ENCODE measurements around the gene CBX3.
A peak's percentile ranks its signal among the peaks of the same experiment; 100 is the strongest.

Gene CBX3

DNA sequence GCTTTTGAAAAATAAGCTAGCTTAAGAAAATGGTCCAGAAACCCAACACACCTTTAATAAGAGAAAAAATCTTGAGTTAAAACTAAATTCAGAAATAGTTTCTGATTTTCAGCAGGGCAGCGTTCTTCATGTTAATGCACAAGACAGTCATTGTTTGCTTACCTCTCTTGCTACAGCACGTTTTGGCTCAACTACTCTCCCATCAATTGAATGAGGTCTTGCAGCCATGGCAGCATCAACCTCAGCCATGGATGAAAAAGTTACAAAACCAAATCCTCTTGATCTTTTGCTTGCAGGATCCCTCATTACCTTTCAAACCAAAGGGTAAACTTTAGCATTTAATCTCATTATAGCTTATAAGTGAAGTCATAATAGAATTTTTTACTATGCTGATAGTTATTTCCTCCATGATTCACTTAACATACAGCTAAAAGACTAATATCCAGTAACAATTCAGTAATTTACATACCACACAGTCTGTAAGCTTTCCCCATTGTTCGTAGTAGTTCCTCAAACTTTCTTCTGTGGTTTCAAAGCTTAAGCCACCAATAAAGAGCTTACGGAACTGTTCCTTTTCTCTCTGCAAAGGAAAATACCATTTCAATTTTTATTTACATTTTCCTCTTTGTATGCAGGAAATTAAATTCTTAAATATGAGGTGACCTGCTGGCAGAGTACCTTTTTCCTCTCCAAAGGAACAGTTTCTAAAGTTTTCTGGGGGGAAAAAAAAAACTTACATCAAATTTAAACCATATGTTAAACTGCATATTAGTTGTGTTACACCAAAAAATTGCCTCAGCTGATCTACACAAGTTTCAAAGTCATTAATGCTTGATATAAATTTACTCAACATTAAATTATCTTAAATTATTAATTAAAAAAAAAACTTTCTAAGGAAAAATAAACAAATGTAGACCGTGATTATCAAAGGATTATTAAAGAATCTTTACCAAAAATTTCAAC lies 4.1 kb upstream of the CBX3 start:
- Histone ChIP-seq H3K27ac (peak overlapping the region in 1 of 2 donors; percentile 100), H3K4me3 (peak overlapping the region; percentile 89)
- TF ChIP-seq, protein P1, sequence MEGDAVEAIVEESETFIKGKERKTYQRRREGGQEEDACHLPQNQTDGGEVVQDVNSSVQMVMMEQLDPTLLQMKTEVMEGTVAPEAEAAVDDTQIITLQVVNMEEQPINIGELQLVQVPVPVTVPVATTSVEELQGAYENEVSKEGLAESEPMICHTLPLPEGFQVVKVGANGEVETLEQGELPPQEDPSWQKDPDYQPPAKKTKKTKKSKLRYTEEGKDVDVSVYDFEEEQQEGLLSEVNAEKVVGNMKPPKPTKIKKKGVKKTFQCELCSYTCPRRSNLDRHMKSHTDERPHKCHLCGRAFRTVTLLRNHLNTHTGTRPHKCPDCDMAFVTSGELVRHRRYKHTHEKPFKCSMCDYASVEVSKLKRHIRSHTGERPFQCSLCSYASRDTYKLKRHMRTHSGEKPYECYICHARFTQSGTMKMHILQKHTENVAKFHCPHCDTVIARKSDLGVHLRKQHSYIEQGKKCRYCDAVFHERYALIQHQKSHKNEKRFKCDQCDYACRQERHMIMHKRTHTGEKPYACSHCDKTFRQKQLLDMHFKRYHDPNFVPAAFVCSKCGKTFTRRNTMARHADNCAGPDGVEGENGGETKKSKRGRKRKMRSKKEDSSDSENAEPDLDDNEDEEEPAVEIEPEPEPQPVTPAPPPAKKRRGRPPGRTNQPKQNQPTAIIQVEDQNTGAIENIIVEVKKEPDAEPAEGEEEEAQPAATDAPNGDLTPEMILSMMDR (IDR thresholded peaks at IDR 0.05) = no peak
- no peak for DNase-seq (ENCODE audit: low spot score)

DNA sequence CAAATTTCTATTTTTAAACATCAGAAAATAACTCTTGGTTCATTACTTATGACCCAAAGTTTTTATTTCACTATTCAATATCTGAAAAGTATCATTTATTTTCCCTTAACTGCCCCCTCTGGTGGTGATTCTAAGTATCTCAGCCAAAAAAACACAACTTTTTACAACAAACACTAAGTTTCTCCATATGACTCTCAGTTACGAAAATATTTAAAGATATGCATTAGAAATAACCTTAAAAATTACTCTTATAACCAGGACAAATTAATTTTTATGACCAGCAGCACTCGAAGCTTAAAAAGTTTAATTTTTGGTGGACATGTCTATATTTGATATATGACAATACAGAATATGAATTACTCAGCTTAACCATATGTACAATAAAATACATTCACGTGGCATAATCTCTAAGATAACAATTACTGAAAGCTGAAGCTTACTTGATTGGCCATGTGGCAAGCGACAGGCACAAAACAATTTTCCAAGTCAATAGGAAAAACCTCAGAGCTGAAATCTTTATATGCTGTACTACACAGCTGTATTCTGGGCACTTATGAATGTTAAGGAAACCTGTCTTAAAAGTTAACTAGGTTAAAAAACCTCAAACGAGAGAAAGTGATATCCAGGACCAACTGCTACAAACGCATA lies 3.3 kb upstream of the CBX3 start:
- Histone ChIP-seq H3K4me3 (peak overlapping the region; percentile 89), H3K27ac (peak overlapping the region; percentile 98 to 100)
- TF ChIP-seq, protein P1 (IDR thresholded peaks at IDR 0.05) = no peak
- no peak for DNase-seq (ENCODE audit: low spot score)

DNA sequence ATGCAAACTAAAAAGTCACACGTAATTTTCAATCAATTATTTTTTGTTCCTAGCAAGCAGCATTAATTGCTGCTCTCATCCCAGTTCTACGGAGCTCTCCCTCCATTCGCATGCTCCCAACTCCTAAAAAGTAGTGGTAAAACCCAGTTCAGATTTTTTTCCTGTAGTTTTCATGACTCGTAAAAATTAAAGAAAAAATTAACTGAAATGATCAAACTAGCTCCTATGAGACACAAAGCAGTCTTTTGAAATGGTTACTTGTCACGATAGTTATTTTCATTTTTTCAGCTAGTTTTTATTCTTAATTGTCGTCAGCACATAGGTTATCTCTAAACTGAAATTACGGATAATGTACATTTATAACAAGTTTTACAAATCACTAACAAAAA lies 2.8 kb upstream of the CBX3 start:
- no peak for DNase-seq (ENCODE audit: low spot score)
- peak overlapping the region; percentile 89 for H3K4me3 ChIP-seq
- TF ChIP-seq, protein P1 (IDR thresholded peaks at IDR 0.05) = no peak
- H3K27ac ChIP-seq = peak overlapping the region; percentile 98 to 100

DNA sequence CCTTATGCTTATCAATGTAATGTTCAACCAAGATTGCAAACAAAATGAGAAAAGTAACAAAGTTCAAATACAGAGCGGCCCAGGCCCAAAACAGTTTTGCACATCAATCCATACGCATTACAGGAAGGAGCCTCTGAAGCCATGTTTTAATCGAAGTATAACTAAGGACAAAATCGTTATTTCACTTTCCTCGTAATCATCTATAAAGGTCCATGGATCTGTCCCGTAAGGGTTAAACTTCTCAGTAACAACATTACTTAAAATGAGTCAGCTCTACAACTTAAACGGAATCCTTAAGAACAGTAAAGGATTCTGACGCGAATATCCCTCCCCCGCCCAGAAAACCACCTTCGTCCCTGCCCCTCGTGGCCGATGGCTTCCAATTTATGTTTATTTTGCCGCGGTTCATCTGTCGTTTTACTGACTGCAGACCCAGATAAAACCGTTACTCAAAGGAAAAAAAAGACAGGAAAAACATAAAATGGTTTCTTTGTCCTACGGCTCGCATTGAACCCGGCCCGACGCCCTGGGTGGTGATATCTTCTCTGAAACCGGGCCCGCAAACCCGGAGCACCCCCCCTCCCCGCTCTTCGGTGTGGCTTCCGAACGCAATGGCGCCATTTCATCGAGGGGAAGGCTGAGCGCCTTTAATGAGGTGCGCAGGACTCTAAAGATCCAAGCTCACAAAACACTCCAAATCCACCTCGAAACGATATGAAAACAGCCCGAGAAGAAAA lies 2.1 kb upstream of the CBX3 start:
- TF ChIP-seq, protein P1 (IDR thresholded peaks at IDR 0.05) = no peak
- H3K27ac ChIP-seq = peak overlapping the region; percentile 98 to 100
- peak overlapping the region; percentile 89 for H3K4me3 ChIP-seq
- peak; percentile 81 for DNase-seq (ENCODE audit: low spot score)

DNA sequence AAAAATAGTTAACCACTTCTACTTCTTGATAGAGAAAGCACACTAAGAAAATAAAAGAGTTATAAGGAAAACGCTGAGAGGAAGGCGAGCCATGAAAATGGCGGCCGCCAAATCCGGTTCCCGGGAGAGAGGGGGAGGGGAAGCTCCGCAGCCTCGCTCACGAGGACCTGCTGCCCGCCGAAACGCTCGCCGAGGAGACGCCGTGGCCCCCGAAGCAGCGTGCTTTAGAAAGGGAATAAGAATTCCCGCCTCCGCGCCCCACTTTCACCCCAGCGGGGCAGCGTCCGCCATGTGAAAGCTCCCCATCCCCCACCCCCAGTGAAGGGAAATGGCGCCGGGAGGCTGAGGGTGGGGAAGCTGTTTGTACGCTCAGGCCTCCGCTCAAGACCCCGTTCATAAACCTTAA lies 1.5 kb upstream of the CBX3 start:
- TF ChIP-seq, protein P1 (IDR thresholded peaks at IDR 0.05) = no peak
- peak overlapping the region; percentile 98 to 100 for H3K27ac ChIP-seq
- DNase-seq (ENCODE audit: low spot score) = peak; percentile 86
- H3K4me3 ChIP-seq = peak overlapping the region; percentile 89

DNA sequence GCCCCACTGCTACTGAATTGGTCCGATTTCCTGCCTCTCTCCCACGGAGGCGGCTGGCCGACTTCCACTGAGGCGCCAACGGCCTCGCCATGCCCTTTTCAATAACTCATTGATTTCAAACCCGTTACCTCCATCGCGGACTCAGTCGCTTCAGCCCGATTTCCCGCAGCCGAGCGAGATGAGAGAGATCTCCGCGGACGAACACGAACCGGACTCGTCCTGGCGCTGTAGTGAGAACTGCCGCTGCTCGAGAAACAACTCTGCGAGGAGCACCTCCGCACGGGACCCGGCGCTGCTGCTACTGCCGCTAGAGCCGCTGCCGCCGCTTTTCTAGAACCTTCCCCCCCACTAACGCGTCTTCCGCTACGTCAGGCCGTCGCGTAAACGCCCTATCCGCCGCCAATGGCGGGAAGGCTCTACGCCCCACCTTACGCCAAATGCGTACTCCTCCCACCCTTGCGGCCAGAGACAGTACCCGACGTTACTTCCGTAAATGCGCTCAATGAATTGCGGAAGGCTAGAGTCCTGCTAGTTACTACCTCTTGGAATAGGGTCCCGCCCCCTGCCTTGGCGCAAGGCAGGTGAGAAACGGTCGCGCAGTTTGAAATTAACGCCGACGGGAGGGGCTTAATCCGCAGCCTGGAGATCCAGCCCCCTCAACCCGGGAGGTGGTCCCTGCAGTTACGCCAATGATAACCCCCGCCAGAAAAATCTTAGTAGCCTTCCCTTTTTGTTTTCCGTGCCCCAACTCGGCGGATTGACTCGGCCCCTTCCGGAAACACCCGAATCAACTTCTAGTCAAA lies 900 bp upstream of the CBX3 start, which contains the start of gene HNRNPA2B1:
Gene HNRNPA2B1 (minus strand): TSS at position 303 of the 803 bp plus-strand sequence. CDS start 169 bp downstream, at position 134.
- Histone ChIP-seq H3K27ac (peak within 1 kb of the TSS; percentile 98 to 100), H3K4me3 (peak within 1 kb of the TSS; percentile 89)
- TF ChIP-seq, protein P1 (IDR thresholded peaks at IDR 0.05) = no peak
- DNase-seq (ENCODE audit: low spot score) = peak; percentile 98

All from coronary artery (tissue), 2 donors.